HG03095 (cell line): ENCODE measurements around the gene KCNK3.

Experiments used
- ATAC-seq: cut with Tn5 transposase; IDR thresholded peaks from one replicate; pipeline ENCODE4 v1.9.1; 2021; ENCODE audit warnings: moderate library complexity; ENCODE audit not compliant: unreplicated experiment

Gene KCNK3

DNA sequence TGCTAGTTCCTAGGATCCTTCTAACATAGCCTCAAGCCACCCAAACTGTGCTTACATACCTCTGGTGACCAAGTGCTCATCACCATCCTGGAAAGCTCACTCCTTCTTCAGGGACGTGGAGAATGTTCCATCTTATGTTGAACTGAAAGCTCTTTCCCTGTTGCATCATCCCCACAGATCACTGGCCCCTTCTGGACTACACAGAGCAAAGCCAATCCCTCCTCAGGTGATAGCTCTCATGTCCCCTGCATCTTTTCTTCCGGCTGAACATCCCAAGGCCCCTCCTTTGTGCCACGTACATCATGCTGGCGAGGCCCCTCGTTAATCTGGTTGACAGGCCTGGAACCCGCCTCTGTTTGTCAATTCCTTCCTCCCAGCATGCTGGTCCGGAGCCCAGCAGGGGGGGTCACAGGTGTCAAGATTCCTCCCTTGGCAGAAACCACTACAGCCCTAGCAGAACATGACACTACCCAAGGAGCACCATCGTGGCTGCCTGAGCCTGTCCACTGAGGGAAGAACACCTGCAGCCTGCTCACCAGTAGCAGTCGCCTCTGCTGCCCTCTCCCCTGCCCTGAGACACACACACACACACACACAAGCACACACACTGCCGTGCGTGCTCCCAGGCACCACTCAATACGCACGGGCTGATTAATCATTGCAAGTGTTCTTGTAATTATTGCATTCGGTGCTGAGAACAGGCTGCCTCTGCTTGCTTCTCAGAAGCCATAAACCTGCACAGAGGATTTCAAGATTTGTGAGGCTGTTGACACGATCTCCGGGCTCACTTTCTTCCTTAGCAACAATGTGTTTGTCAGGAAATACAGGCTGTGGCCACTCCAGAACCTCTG is 6.3 kb upstream of the KCNK3 start:
- ATAC-seq: no peak

DNA sequence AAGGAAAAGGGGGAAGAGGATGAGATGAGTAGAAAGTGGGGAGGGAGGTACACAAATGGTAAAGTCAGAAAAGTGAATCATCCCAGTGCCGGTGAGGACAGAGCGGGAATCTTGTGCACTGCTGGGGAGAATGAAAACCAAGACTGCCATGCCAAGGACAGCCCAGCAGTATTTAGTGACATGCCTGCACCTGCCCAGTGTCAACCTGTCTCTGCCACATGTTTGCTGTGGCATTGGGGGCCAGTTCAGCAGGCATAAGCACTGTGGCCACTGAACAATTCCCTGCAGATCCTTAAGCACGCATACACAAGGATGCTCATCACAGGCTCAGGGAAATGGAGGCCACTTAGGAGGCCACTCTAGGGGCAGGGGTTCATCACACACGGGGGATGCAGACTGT is 5.2 kb upstream of the KCNK3 start:
- ATAC-seq: no peak

DNA sequence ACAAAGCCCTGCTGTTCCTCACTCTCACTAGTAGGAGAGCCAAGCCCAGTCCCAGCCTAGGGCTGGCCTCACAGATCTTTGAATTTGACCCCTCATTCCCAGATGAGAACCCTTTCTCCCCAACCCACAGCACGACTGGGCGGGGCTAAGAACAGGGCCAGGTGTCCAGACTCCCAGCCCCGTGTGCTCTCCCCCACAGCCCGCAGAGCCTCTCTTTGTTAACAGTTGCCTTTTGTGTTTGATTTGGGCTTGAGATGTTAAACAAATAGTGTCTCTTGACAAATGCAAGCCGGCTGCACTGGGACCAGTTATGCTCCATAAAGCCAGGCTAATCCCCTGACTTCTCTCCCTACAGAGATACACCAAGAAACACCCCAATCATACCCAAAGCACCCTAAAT is 4.7 kb upstream of the KCNK3 start:
- no peak for ATAC-seq

DNA sequence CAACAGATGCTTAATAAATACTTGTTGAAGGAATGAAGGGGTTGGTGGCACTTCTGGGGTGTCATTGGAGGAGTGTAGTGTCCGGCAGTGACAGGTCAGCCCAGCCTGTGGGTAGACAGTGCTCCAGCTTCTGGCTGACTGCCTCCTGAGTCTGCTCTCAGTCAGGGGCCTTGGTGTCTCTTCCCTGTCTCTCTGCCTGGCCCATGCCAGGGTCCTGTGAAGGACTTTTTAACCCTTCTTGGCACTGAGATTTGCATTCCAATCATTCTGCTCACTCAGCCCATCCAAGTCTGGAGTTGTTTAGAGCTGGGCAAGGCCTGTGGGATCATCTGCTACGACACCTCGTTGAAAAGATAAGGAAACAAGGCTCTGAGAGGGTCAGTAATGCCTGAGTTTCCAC is 1.4 kb upstream of the KCNK3 start:
- ATAC-seq: no peak

DNA sequence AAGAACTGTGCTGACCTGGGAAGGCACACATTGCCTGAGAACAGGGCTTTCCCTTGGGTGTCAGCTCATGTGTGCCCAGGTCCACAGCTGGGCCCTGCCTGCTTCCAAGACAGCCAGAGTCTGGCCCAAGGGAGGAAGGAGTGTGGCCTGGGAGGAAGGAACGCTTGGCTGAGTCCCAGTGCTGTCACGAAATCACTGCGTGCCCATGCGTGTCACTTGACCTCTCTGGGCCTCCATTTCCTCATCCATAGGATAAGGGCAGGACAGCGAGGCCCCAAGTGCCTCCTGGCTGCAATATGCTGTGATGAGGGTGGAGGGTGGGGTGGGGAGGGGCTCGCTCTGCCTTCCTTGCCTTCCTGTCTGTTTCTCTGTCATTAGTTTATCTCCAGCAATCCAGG is 642 bp upstream of the KCNK3 start:
- no peak for ATAC-seq

DNA sequence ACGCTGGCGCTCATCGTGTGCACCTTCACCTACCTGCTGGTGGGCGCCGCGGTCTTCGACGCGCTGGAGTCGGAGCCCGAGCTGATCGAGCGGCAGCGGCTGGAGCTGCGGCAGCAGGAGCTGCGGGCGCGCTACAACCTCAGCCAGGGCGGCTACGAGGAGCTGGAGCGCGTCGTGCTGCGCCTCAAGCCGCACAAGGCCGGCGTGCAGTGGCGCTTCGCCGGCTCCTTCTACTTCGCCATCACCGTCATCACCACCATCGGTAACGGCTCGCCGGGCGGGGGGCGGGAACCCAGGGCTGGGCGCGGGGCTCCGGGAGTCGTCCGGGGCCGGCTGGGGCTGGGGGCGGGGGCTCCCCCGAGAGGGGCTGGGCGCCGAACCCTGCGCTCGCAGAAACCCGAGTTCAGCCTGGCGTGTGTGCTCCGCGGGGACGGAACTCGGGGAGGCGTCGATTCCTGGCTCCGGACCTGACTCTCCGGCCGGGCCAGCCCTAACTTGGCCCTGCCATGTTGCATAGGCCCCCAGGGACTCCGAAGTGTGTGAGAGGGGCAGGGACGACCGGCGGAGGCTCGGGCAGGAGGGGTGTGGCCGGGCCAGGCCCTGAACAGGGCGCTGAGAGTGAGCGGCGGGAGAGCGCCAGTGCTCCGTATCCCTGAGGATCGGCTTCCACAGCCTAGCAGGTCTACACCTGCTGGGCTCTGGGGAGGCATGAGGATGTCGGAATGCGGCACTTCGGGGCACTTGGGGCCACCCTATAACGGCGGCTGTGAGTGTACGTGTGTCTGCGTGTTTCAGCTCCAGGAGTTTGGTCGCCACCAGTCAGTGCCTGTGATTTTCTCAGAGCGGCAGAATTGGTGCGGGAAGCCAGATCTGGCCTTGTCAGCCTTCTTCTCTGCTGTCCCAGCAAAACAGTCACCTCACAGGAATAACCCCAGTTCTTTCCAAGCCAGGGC is 651 bp downstream of the KCNK3 start:
- no peak for ATAC-seq

DNA sequence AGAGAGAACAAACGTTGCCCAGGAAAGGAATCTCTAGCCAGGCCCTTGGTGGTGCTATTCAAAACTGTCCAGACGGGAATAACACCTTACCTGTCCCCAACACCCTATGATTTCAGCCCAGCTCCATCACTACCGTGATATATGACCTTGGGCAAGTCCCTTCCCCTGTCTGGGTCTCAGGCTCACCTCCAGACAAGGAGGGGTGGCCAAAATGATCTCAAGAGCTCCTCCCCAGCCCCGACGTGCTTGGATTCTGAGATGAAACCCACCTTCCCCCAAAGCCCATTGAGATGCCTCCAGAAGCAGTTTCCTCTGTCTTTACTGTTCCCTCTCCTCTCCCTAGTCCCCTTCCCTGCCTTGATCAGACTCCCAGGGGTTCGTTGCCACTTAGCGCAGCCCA is 1.5 kb downstream of the KCNK3 start:
- ATAC-seq: no peak

DNA sequence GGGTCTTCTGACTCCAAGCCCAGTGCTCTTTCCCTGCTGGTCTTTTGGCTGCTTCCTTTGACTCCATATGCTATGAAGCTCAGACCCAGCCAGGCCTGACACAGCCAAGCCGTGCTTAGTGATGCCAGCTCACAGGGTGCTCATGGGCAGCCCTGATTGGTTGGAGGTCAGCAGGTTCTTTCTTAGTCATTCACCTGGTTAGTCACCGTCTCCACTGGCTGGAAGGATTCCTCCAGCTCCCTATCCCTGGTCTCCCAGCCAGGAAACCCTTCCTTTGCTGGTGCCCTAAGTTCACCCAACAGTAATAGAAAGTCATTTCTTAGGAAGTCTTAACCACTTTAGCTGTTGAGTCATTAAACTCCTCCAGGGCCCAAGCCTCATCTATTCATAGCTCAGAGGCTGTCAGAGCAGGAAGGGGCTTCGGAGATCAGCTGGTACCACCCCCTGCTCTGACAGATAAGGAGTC is 3.9 kb downstream of the KCNK3 start:
- ATAC-seq: no peak

DNA sequence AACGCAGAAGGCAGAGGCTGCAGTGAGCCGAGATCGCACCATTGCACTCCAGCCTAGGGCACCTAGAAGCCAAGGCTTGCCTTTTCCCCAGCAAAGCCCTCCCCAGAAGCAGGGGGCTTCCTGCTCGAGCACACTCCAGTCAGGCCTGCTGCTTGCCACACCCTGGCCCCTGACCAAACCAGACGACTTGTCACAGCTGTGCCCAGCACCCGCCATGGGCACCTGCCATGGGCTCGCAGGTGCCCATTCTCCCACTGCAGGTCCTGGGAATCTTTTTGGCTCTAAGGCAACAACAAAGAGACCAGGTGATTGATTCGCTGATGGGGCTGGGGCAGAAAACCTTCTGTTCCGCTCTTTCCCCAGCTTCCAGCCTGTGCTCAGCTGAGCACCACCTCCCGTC is 4.9 kb downstream of the KCNK3 start:
- ATAC-seq: no peak

DNA sequence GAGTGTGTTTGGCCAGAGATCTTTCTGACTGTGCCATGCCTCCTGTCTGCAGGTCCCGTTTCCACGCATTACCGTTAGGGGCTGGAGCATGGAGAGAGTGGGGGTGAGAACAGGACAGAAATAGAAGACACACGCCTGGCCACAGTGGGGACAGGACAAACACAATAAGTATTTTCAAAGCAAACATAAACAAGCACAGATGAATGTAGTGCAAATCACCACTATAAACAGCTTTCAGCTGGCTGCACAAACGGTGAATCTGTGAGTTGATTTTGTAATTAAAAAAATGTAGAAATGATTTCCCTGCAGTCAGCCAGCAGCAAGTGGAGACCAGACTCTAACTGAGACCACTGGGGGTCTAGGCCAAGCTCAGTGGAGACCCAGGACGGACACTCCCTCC is 6.8 kb downstream of the KCNK3 start:
- no peak for ATAC-seq

DNA sequence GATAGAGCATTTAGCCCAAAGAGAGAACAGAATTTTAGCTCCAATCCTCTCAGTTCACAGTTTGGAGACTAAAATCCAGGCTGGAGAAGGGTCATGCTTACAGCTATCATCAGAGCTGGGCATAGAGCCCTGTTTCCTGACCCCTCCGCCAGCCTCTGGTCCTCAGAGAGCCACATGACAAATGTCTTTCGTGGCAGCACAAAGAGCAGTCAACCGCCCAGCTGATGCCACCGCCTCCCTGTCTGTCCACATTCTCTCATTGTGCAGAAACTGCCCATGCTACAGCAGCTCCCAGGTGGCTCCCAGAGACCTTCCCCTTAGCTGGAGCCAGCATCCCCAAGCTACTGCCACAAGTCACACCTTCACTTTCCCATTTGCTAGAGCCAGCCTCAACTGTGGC is 7.6 kb downstream of the KCNK3 start:
- no peak for ATAC-seq

DNA sequence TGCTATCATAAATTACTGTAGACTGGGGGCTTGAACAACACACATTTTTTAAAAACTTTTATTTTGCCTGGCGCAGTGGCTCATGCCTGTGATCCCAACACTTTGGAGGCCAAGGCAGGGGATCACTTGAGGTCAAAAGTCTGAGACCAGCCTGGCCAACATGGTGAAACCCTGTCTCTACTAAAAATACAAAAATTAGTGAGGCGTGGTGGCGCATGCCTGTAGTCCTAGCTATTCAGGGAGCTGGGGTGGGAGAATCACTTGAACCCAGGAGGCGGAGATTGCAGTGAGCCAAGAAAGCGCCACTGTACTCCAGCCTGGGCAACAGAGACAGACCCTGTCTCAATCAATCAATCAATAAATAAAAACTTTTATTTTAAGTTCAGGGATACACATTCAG is 9.1 kb downstream of the KCNK3 start:
- no peak for ATAC-seq

DNA sequence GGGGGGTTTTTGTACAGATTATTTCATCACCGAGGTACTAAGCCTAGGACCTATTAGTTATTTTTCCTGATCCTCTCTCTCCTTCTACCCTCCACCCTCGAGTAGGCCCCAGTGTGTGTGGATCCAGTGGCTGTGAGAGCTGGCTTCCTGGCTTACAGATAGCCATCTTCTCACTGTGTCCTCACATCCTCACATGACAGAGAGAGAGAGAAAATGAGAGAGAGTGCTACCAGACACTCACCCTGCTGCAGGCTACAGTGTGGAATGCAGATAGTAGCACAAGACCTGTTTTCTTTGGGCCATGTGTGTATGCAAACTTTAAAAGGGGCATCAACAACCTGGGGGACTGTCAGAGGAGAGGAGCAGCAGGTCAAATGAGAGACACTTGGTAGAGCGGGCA is 9.5 kb downstream of the KCNK3 start:
- ATAC-seq: no peak

DNA sequence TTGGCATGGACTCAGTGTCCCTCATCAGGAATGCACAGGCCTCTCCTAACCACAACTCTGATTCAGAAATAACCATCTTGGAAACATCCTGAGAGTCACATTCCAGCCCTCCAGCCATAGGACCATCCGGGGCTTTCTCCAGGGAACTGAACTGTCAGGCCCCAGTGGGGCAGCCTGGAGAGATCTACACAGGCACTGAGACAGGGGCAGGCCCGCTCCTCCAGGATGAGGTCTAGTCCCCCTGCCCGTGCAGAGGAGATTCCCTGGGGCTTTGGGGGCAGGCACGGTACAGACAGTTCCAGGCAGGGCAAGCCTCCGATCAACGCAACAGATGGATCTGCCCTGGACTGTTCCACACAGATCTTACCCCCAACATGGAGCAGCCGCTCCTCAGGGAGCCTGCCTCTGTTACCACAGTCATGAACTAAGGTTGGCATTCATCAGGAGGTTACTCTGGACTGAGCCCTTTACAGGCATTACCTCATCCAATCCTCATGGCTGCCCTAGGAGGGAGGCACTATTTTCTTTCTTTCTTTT is 12.0 kb downstream of the KCNK3 start:
- ATAC-seq: no peak

DNA sequence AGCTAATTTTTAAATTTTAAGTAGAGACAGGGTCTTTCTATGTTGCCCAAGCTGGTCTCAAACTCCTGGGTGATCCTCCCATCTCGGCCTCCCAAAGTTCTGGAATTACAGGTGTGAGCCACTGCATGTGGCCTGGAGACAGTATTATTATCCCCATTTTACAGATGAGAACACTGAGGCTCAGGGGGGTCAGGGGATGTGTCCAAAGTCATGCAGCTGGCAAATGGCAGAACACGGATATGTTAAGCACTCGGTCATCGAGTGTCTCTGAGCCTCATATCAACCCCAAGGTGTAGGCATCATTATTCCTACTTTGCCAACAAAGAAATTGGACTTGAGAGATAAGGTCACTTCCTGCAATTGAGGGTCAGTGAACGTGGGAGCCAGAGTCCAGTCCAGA is 12.6 kb downstream of the KCNK3 start:
- ATAC-seq: no peak

DNA sequence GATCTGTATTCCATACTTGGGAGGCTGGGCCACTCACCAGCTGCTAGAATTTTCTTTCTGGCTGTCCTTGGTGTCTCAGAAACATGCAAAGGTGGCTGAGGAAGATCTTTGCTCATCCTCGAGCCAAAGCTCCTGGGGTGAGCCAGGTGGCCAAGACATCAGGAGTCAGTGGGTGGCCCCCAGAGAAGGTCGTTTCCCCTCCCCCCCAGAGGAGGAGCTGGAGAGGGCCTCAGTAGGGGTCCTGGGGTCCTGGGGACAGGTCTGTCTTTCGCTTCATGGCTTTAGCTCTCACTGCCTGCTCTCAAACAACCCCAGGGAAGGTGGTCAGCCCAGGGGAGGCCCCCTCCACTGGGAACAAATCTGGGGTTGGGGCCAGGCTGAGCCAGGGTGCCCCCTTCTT is 13.6 kb downstream of the KCNK3 start:
- ATAC-seq: no peak

DNA sequence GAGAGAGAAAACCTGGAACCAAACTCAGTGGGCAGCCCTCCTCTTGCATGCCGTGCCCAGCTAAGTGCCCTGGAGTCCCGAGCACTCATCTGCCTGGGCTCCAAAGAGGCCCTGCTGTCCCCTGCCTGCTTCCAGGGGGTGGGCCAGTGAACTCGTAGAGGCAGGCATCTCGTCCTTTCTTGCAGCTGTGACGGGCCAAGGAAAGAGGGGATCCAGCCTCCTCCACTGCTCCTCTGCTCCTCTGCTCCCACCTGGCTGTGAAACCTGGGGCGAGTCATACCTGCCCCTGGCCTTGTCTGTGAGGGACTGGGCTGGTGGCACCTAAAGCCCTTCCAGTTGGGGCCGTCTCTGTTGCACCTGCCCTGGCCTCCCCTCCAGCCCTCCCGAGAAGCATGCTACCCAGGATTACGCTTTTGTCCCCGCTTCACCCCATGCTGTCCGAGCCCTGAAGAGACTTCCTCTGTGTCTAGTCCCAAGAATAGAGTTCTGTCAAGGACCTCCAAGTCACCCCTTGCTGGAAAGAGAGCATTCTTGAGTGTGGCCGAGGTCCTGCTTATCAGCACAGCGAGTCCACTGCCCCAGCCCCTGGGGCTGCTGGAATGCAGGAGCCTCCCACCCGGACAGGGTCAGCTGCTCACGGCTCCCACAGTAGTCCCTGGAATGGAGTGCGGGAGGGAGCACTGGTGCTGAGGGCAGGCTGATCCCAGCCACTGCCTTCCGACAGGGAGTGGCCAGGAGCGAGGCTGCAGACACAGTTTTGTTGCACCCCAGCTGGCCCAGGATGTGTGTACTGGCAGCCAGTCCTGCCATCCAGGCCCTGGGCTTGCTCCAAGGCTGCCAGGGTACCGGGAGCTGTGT is 14.3 kb downstream of the KCNK3 start:
- no peak for ATAC-seq

DNA sequence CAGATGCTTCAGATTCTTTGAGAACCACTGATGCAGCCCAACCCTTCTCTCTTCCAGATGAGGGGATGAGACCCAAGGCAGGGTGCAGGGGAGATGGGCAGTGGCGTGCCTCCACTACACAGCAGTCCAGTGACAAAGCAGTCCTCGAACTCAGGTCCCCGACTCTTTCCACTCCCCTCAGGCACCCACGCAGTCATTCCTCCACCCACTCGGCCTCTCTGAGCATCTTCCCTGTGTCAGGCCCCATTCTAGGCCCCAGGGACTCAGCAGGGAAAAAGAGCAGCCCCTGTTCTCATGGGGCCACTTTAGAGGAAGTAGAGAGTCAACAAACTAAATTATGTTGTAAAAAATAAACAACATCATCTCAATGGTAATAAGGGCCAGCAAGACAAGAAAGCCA is 15.2 kb downstream of the KCNK3 start:
- ATAC-seq: no peak

DNA sequence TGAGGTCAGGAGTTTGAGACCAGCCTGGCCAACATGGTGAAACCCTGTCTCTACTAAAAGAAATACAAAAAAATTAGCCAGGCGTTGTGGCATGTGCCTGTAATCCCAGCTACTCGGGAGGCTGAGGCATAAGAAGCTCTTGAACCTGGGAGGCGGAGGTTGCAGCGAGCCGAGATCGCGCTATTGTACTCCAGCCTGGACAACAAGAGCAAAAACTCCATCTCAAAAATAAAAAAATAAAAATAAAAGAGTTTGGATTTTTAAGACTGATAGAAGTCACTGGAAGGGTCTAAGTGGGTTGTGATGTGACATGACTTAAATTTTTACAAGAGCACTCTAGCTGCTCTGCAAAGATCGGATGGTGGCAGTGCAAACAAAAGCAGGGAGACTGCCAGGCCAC is 15.9 kb downstream of the KCNK3 start:
- no peak for ATAC-seq

DNA sequence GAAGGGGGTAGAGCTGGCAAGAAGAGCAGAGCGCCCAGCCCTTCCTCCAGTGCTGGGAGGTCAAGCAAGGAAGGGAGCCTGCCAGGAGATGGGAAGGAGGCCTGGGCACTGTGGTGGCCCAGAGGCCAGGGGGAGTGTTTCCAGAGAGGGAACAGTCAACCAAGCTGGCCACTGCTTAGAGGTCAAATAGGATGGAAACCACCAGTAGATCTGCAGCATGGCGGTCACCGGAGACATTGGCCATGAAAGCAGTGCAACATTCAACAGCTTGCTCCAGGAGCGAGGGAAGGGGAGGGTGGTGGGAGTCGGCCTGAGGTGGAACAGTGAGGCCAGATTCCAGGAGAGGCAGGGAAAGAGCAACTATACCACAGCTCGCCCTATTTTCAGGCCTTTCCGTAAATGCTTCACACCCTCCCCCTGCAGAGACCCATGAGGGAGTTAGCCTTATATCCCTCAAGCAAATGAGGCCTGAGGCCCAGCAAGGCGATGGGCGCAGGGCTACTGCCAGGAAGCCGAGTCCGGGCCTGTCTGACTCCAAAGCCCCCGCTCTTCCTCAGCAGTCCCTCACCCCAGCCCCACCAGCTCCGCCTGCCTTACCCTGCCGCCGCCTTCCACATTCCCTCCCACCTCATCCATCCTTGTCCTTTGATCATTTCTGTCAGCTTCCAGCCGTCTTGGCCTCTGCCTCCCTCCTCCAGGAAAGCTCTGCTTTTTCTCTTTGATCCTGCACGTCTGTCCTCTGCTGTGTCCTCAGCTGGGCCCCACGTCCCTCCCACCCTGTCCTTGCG is 17.0 kb downstream of the KCNK3 start:
- no peak for ATAC-seq
